Islet precursor cell (in vitro differentiated cells): Measurements from ENCODE around the gene SHISA7.
A peak's percentile ranks its signal among the peaks of the same experiment; 100 is the strongest.

Experiments
- DNase-seq: peaks from one replicate; pipeline ENCODE4 v3.0.0-alpha.2; 2018

SHISA7 gene

GRCh38 chr19:55443045-55443823 lies at the start of gene SHISA7:
Gene SHISA7 (minus strand): TSS chr19:55443300. CDS start chr19:55442863, 437 bp downstream.
- DNase-seq: no peak

- no peak for DNase-seq
These were observed 49.4 kb upstream of the SHISA7 start for GRCh38 chr19:55492362-55492944.

- no peak for DNase-seq
These were observed 48.7 kb upstream of the SHISA7 start for GRCh38 chr19:55491546-55492360.

- DNase-seq: no peak
These were observed 47.7 kb upstream of the SHISA7 start for GRCh38 chr19:55490478-55491432.

- no peak for DNase-seq
These were observed 46.8 kb upstream of the SHISA7 start for GRCh38 chr19:55489711-55490477.

GRCh38 chr19:55488986-55489710 lies 46.0 kb upstream of the SHISA7 start:
- DNase-seq: no peak

- DNase-seq: peak; percentile 81
These were observed 45.0 kb upstream of the SHISA7 start, which contains the start of gene SSC5D for GRCh38 chr19:55487924-55488687. Gene SSC5D (plus strand): TSS chr19:55488436. CDS start chr19:55488590, 154 bp downstream.

GRCh38 chr19:55486971-55487923 lies 44.1 kb upstream of the SHISA7 start:
- peak; percentile 96 for DNase-seq

GRCh38 chr19:55486043-55486970 lies 43.2 kb upstream of the SHISA7 start:
- peak; percentile 71 for DNase-seq

- no peak for DNase-seq
These were observed 42.4 kb upstream of the SHISA7 start for GRCh38 chr19:55485439-55486011.

GRCh38 chr19:55484593-55485438 lies 41.7 kb upstream of the SHISA7 start, which contains the start of gene NAT14:
Gene NAT14 (plus strand): TSS chr19:55485188. CDS start chr19:55485709, 521 bp downstream.
- DNase-seq: peak; percentile 89

GRCh38 chr19:55483706-55484592 lies 40.8 kb upstream of the SHISA7 start:
- DNase-seq: peak; percentile 69

GRCh38 chr19:55482967-55483705 lies 40.0 kb upstream of the SHISA7 start:
- no peak for DNase-seq
